ENCODE results near the gene MATN1. TPM values are rescaled to one million over a fixed set of nuclear protein-coding genes. Genes with fewer than 3 reads are reported as not detected.

The MATN1 gene
- total and polyA plus RNA-seq, 2 experiments from 2014 or later, result 0.32 TPM; not detected in 1

GRCh38 chr1:30680879-30681278 lies 42.5 kb downstream of the MATN1 start:
- no peak overlapping the region for H2AFZ ChIP-seq
- no peaks in the 10 kb centered on the region for H3K9me3 ChIP-seq (ENCODE audit: low read depth)
- H3K27ac ChIP-seq, result no peak overlapping the region
- H3K4me2 ChIP-seq (ENCODE audit: unreplicated experiment), result no peak overlapping the region
- H3F3A ChIP-seq (ENCODE audit: insufficient read depth), result peaks cover 11% of the 10 kb centered on the region
- DNase-seq, result no peak
- no peak overlapping the region for H3K9ac ChIP-seq
- no peaks in the 10 kb centered on the region for H3K79me2 ChIP-seq (ENCODE audit: insufficient read depth)
- H3K9me2 ChIP-seq (ENCODE audit: insufficient read depth), result no peaks in the 10 kb centered on the region
- H3K4me3 ChIP-seq, result no peak overlapping the region
- TF ChIP-seq EZH2 (IDR thresholded peaks at IDR 0.05; ENCODE audit: insufficient read depth, poor library complexity, severe bottlenecking) (no peak), EZH2phosphoT487 (IDR thresholded peaks at IDR 0.05; ENCODE audit: insufficient read depth, low read depth) (no peak)
- H3K27me3 ChIP-seq (replicated peaks; ENCODE audit: insufficient read depth), result peaks cover 15% of the 10 kb centered on the region
- 24 to 26% methylated on average over 7 of the region's 7 CpGs for WGBS, 2 experiments (ENCODE audit: low coverage in 1 of 2, low lambda C conversion rate in 2 of 2, missing lambda C conversion rate in 2 of 2)
- H4K20me1 ChIP-seq (ENCODE audit: insufficient read depth), result no peaks in the 10 kb centered on the region
- peaks cover 4% of the 10 kb centered on the region; the same call in 1 of the 2 replicates for H3K4me1 ChIP-seq (ENCODE audit: insufficient read depth)
- H3K36me3 ChIP-seq (ENCODE audit: low read depth), result no peaks in the 10 kb centered on the region
- in situ Hi-C loops (cut with MboI), result no loop called here

- WGBS, 2 experiments (ENCODE audit: low coverage in 1 of 2, low lambda C conversion rate in 2 of 2, missing lambda C conversion rate in 2 of 2), result 52 to 53% methylated on average over 7 of the region's 7 CpGs
- no peaks in the 10 kb centered on the region for H3K9me2 ChIP-seq (ENCODE audit: insufficient read depth)
- H3K9ac ChIP-seq, result no peak overlapping the region
- TF ChIP-seq EZH2phosphoT487 (IDR thresholded peaks at IDR 0.05; ENCODE audit: insufficient read depth, low read depth) (no peak), EZH2 (IDR thresholded peaks at IDR 0.05; ENCODE audit: insufficient read depth, poor library complexity, severe bottlenecking) (no peak)
- H3K4me3 ChIP-seq, result no peak overlapping the region
- in situ Hi-C loops (cut with MboI), result no loop called here
- H4K20me1 ChIP-seq (ENCODE audit: insufficient read depth), result no peaks in the 10 kb centered on the region
- no peak overlapping the region for H2AFZ ChIP-seq
- no peak for DNase-seq
- H3F3A ChIP-seq (ENCODE audit: insufficient read depth), result peaks cover 15% of the 10 kb centered on the region
- no peaks in the 10 kb centered on the region for H3K9me3 ChIP-seq (ENCODE audit: low read depth)
- no peaks in the 10 kb centered on the region for H3K36me3 ChIP-seq (ENCODE audit: low read depth)
- H3K27ac ChIP-seq, result no peak overlapping the region
- H3K4me1 ChIP-seq (ENCODE audit: insufficient read depth), result peaks cover 8% of the 10 kb centered on the region
- no peak overlapping the region for H3K4me2 ChIP-seq (ENCODE audit: unreplicated experiment)
- H3K79me2 ChIP-seq (ENCODE audit: insufficient read depth), result no peaks in the 10 kb centered on the region
- H3K27me3 ChIP-seq (replicated peaks; ENCODE audit: insufficient read depth), result peaks cover 15% of the 10 kb centered on the region
Measured at GRCh38 chr1:30680429-30680828, 43.0 kb downstream of the MATN1 start.

GRCh38 chr1:30679976-30680305 lies 43.4 kb downstream of the MATN1 start:
- DNase-seq, result no peak
- Histone ChIP-seq H3K9me3 (ENCODE audit: low read depth) (no peaks in the 10 kb centered on the region), H4K20me1 (ENCODE audit: insufficient read depth) (no peaks in the 10 kb centered on the region), H3F3A (ENCODE audit: insufficient read depth) (peaks cover 20% of the 10 kb centered on the region), H3K4me1 (ENCODE audit: insufficient read depth) (peaks cover 13% of the 10 kb centered on the region), H3K4me2 (ENCODE audit: unreplicated experiment) (no peak overlapping the region), H3K36me3 (ENCODE audit: low read depth) (no peaks in the 10 kb centered on the region), H3K9ac (no peak overlapping the region), H3K79me2 (ENCODE audit: insufficient read depth) (no peaks in the 10 kb centered on the region), H3K27ac (no peak overlapping the region), H3K27me3 (replicated peaks; ENCODE audit: insufficient read depth) (peaks cover 14% of the 10 kb centered on the region), H3K4me3 (no peak overlapping the region), H3K9me2 (ENCODE audit: insufficient read depth) (no peaks in the 10 kb centered on the region), H2AFZ (no peak overlapping the region)
- 67% methylated on average over 2 of the region's 2 CpGs for WGBS, 2 experiments (ENCODE audit: low coverage in 1 of 2, low lambda C conversion rate in 2 of 2, missing lambda C conversion rate in 2 of 2)
- in situ Hi-C loops (cut with MboI), result no loop called here
- TF ChIP-seq EZH2 (IDR thresholded peaks at IDR 0.05; ENCODE audit: insufficient read depth, poor library complexity, severe bottlenecking), result no peak
- TF ChIP-seq EZH2phosphoT487 (IDR thresholded peaks at IDR 0.05; ENCODE audit: insufficient read depth, low read depth), result no peak

- no peak for DNase-seq
- Histone ChIP-seq H3F3A (ENCODE audit: insufficient read depth) (peaks cover 23% of the 10 kb centered on the region), H3K27ac (no peak overlapping the region), H3K4me3 (no peak overlapping the region), H3K79me2 (ENCODE audit: insufficient read depth) (no peaks in the 10 kb centered on the region), H3K4me2 (ENCODE audit: unreplicated experiment) (no peak overlapping the region), H3K4me1 (ENCODE audit: insufficient read depth) (peaks cover 14% of the 10 kb centered on the region), H3K27me3 (replicated peaks; ENCODE audit: insufficient read depth) (peaks cover 9% of the 10 kb centered on the region), H2AFZ (no peak overlapping the region), H3K9me2 (ENCODE audit: insufficient read depth) (no peaks in the 10 kb centered on the region), H3K9me3 (ENCODE audit: low read depth) (no peaks in the 10 kb centered on the region), H3K36me3 (ENCODE audit: low read depth) (no peaks in the 10 kb centered on the region), H4K20me1 (ENCODE audit: insufficient read depth) (no peaks in the 10 kb centered on the region), H3K9ac (no peak overlapping the region)
- in situ Hi-C loops (cut with MboI), result no loop called here
- TF ChIP-seq EZH2 (IDR thresholded peaks at IDR 0.05; ENCODE audit: insufficient read depth, poor library complexity, severe bottlenecking), result no peak
- TF ChIP-seq EZH2phosphoT487 (IDR thresholded peaks at IDR 0.05; ENCODE audit: insufficient read depth, low read depth), result no peak
- 85 to 89% methylated on average over 2 of the region's 2 CpGs for WGBS, 2 experiments (ENCODE audit: low coverage in 1 of 2, low lambda C conversion rate in 2 of 2, missing lambda C conversion rate in 2 of 2)
Measured at GRCh38 chr1:30679201-30679975, 44.0 kb downstream of the MATN1 start.
